H9 (cell line): ENCODE data around the gene RANBP9. TPM values are rescaled to one million over a fixed set of nuclear protein-coding genes. Genes with fewer than 3 reads are reported as not detected.

ENCODE experiments used
- DNase-seq: peaks from one replicate; pipeline ENCODE4 v3.0.0-alpha.2; 2017
- H2AFZ ChIP-seq: one replicate; pipeline ENCODE4 v1.6.1; 2013; ENCODE audit warnings: mild to moderate bottlenecking, low read length, control low read depth, moderate library complexity
- H2AK5ac ChIP-seq: 2 replicates; pipeline ENCODE4 v1.6.1; 2013; ENCODE audit warnings: low read length, control low read depth, mixed read lengths; ENCODE audit not compliant: insufficient read length
- H2BK120ac ChIP-seq: one replicate; pipeline ENCODE4 v1.6.1; 2013; ENCODE audit warnings: low read depth, mild to moderate bottlenecking, low read length, control low read depth, inconsistent platforms; ENCODE audit not compliant: poor library complexity, severe bottlenecking
- H2BK12ac ChIP-seq: 2 replicates; pipeline ENCODE4 v1.6.1; 2013; ENCODE audit warnings: low read length, control low read depth, mixed read lengths, low read depth; ENCODE audit not compliant: insufficient read length
- H2BK15ac ChIP-seq: 2 replicates; pipeline ENCODE4 v1.6.1; 2013; ENCODE audit warnings: low read depth, low read length, control low read depth
- H2BK20ac ChIP-seq: one replicate; pipeline ENCODE4 v1.6.1; 2013; ENCODE audit warnings: low read depth, mild to moderate bottlenecking, low read length, control low read depth, inconsistent platforms; ENCODE audit not compliant: poor library complexity, severe bottlenecking
- H2BK5ac ChIP-seq: 2 replicates; pipeline ENCODE4 v1.6.1; 2013; ENCODE audit warnings: low read length, control low read depth, mixed read lengths; ENCODE audit not compliant: insufficient read length
- H3K14ac ChIP-seq: 2 replicates; pipeline ENCODE4 v1.6.1; 2013; ENCODE audit warnings: low read length, control low read depth; ENCODE audit not compliant: insufficient read depth
- H3K18ac ChIP-seq: 2 replicates; pipeline ENCODE4 v1.6.1; 2013; ENCODE audit warnings: low read depth, mild to moderate bottlenecking, mixed read lengths, low read length, control low read depth; ENCODE audit not compliant: insufficient read length
- H3K23ac ChIP-seq: 2 replicates; pipeline ENCODE4 v1.6.1; 2013; ENCODE audit warnings: low read length, control low read depth, mixed read lengths, low read depth; ENCODE audit not compliant: insufficient read length
- H3K23me2 ChIP-seq: 2 replicates; pipeline ENCODE4 v1.6.1; 2013; ENCODE audit warnings: low read depth, mild to moderate bottlenecking, mixed read lengths, low read length, control low read depth; ENCODE audit not compliant: insufficient read length, poor library complexity, severe bottlenecking
- H3K27ac ChIP-seq: 2 replicates; pipeline ENCODE4 v1.5.1; 2013; ENCODE audit warnings: low read length, control low read depth, mixed read lengths, low read depth; ENCODE audit not compliant: insufficient read length
- H3K27me3 ChIP-seq: 2 replicates; pipeline ENCODE4 v1.6.1; 2013; ENCODE audit warnings: low read length, control low read depth, inconsistent platforms; ENCODE audit not compliant: insufficient read depth
- H3K4ac ChIP-seq: 2 replicates; pipeline ENCODE4 v1.6.1; 2013; ENCODE audit warnings: low read depth, mild to moderate bottlenecking, control low read depth, inconsistent platforms, low read length, moderate library complexity
- H3K4me1 ChIP-seq: 2 replicates; pipeline ENCODE4 v1.6.1; 2013; ENCODE audit warnings: low read length, control low read depth, inconsistent platforms; ENCODE audit not compliant: insufficient read depth
- H3K4me2 ChIP-seq: 2 replicates; pipeline ENCODE4 v1.6.1; 2013; ENCODE audit warnings: low read length, control low read depth, mixed read lengths; ENCODE audit not compliant: insufficient read length, insufficient read depth
- H3K56ac ChIP-seq: 2 replicates; pipeline ENCODE4 v1.6.1; 2013; ENCODE audit warnings: low read depth, mild to moderate bottlenecking, mixed read lengths, low read length, control low read depth; ENCODE audit not compliant: insufficient read length
- H3K79me1 ChIP-seq: 2 replicates; pipeline ENCODE4 v1.6.1; 2013; ENCODE audit warnings: low read depth, mild to moderate bottlenecking, moderate library complexity, low read length, control low read depth, inconsistent platforms; ENCODE audit not compliant: insufficient read depth, poor library complexity, severe bottlenecking
- H3K79me2 ChIP-seq: 2 replicates; pipeline ENCODE4 v1.6.1; 2013; ENCODE audit warnings: low read length, control low read depth, inconsistent platforms; ENCODE audit not compliant: insufficient read depth
- H3K9ac ChIP-seq: 2 replicates; pipeline ENCODE4 v1.6.1; 2013; ENCODE audit warnings: low read length, control low read depth, mixed read lengths; ENCODE audit not compliant: insufficient read length; ENCODE audit errors: extremely low read depth
- H3K9me3 ChIP-seq: one replicate; pipeline ENCODE4 v1.6.1; 2013; ENCODE audit warnings: low read depth, low read length, inconsistent platforms; ENCODE audit not compliant: control insufficient read depth
- H3T11ph ChIP-seq: one replicate; pipeline ENCODE4 v1.6.1; 2013; ENCODE audit warnings: mild to moderate bottlenecking, low read length, control low read depth, inconsistent platforms
- H4K20me1 ChIP-seq: one replicate; pipeline ENCODE4 v1.6.1; 2013; ENCODE audit not compliant: control insufficient read depth, insufficient read length, insufficient read depth
- H4K5ac ChIP-seq: 2 replicates; pipeline ENCODE4 v1.6.1; 2013; ENCODE audit warnings: low read depth, mild to moderate bottlenecking, mixed read lengths, low read length, control low read depth; ENCODE audit not compliant: insufficient read length
- H4K8ac ChIP-seq: replicated peaks from 2 replicates; pipeline ENCODE4 v1.6.1; 2013; ENCODE audit warnings: low read length, control low read depth, mixed read lengths, low read depth; ENCODE audit not compliant: insufficient read length
- H4K91ac ChIP-seq: 2 replicates; pipeline ENCODE4 v1.6.1; 2013; ENCODE audit warnings: low read depth, mild to moderate bottlenecking, moderate library complexity, mixed read lengths, low read length, control low read depth; ENCODE audit not compliant: insufficient read length
- H3K27ac Mint-ChIP-seq, 3 experiments: 2 replicates in 2 of 3; 3 replicates in 1 of 3; pipeline ENCODE4 v1.8.0; 2020 to 2021; ENCODE audit warnings: mixed read lengths in 3 of 3, mild to moderate bottlenecking in 1 of 3, moderate library complexity in 1 of 3
- H3K27me3 Mint-ChIP-seq: 2 replicates; pipeline ENCODE4 v1.8.0; 2021; ENCODE audit warnings: low read depth, mild to moderate bottlenecking, moderate library complexity, mixed read lengths
- H3K36me3 Mint-ChIP-seq, 3 experiments: 2 replicates in 2 of 3; 3 replicates in 1 of 3; pipeline ENCODE4 v1.8.0; 2020 to 2021; ENCODE audit warnings: low read depth in 3 of 3, mixed read lengths in 3 of 3; ENCODE audit not compliant: insufficient read depth in 1 of 3
- H3K4me1 Mint-ChIP-seq, 2 experiments: 2 replicates each; pipeline ENCODE4 v1.8.0; 2020; ENCODE audit warnings: mixed read lengths in 2 of 2
- H3K4me3 Mint-ChIP-seq, 2 experiments: 2 replicates in 1 of 2; 3 replicates in 1 of 2; pipeline ENCODE4 v1.8.0; 2020 to 2021; ENCODE audit warnings: mild to moderate bottlenecking in 2 of 2, mixed read lengths in 2 of 2, moderate library complexity in 1 of 2
- H3K9me3 Mint-ChIP-seq, 2 experiments: 2 replicates in 1 of 2; 3 replicates in 1 of 2; pipeline ENCODE4 v1.8.0; 2020; ENCODE audit warnings: mild to moderate bottlenecking in 2 of 2, mixed read lengths in 2 of 2, moderate library complexity in 1 of 2
- CTCF ChIP-seq: fragments of 200-600 bp; sonication (generic); conservative IDR thresholded peaks from 3 replicates; pipeline ENCODE4 v1.8.0; 2021; ENCODE audit warnings: antibody characterized with exemption, mild to moderate bottlenecking
- WGBS: extraction: QIAGEN DNeasy Blood & Tissue Kit; methylation state at CpG from one replicate; pipeline ENCODE4 v1.1.7; 2013; ENCODE audit warnings: missing lambda C conversion rate, low lambda C conversion rate, mixed read lengths; ENCODE audit not compliant: insufficient read length; ENCODE audit errors: extremely low coverage; 5-methylcytosine and 5-hydroxymethylcytosine counted together
- total RNA-seq: library from RNA; stranded (reverse); gene quantifications from 2 replicates; pipeline ENCODE4 v1.2.1, GENCODE V29; 2021

RANBP9 gene
- total RNA-seq, 1 experiment from 2014 or later, result 37.2 TPM

GRCh38 chr6:13677878-13678254, 33.8 kb downstream of the RANBP9 start:
- Histone ChIP-seq H2AK5ac (no peak overlapping the region), H3T11ph (no peak overlapping the region), H2BK120ac (no peak overlapping the region), H3K4me2 (no peak overlapping the region), H2AFZ (no peak overlapping the region), H2BK15ac (no peak overlapping the region), H4K8ac (no peak overlapping the region), H3K4me1 (no peaks in the 10 kb centered on the region), H3K23me2 (no peaks in the 10 kb centered on the region), H2BK20ac (no peak overlapping the region), H4K91ac (no peak overlapping the region), H3K9me3 (no peaks in the 10 kb centered on the region), H3K27me3 (no peaks in the 10 kb centered on the region), H3K4ac (no peak overlapping the region), H2BK12ac (no peak overlapping the region), H3K79me1 (no peaks in the 10 kb centered on the region), H4K20me1 (no peaks in the 10 kb centered on the region), H3K14ac (no peak overlapping the region), H3K79me2 (peaks cover 5% of the 10 kb centered on the region; the same call in 1 of the 2 replicates), H3K56ac (no peak overlapping the region), H3K18ac (no peak overlapping the region), H3K9ac (no peak overlapping the region), H3K23ac (no peak overlapping the region), H2BK5ac (no peak overlapping the region), H3K27ac (no peak overlapping the region), H4K5ac (no peak overlapping the region)
- Mint-ChIP-seq H3K9me3 (peaks cover 9 to 10% of the 10 kb centered on the region in 2 experiments; a peak in 4 of 5 replicates), H3K4me3 (no peak overlapping the region), H3K27me3 (no peaks in the 10 kb centered on the region), H3K27ac (no peak overlapping the region), H3K36me3 (peaks cover 15 to 21% (median 19%) of the 10 kb centered on the region in 3 experiments), H3K4me1 (peaks cover 10 to 26% of the 10 kb centered on the region in 2 experiments)
- no peak for DNase-seq
- WGBS, result no CpG with 5 or more reads among the region's 3 CpGs
- no peak for TF ChIP-seq CTCF
